Measurements from ENCODE around the gene ELMO2.
A peak's percentile ranks its signal among the peaks of the same experiment; 100 is the strongest.

ELMO2 gene

GRCh38 chr20:46406200-46406985 is at the start of gene ELMO2:
Gene ELMO2 (minus strand): TSS chr20:46406615. CDS start chr20:46394482, 12,133 bp downstream.
- DNase-seq, result peak; percentile 99

DNA sequence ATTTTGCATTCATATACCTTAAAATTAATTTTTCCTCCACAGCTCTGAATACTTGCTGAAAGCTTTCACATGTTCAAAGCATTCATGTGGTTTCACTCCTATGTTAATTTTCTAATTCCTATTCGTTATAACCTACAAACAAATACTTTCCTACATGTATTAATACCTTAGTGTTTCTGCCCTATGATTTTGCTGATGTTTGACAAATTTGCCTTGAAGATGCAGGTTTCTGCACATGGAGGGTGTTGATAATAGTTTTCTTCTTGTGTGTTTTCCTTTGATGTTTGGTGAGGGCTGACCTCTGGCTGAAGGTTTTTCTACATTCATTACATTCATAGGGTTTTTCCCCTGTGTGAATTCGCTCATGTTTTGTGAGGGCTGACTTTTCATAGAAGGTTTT is 49.3 kb upstream of the ELMO2 start:
- DNase-seq, result no peak

GRCh38 chr20:46446851-46447250 is 40.4 kb upstream of the ELMO2 start:
- no peak for DNase-seq

- DNase-seq, result no peak
Observed at GRCh38 chr20:46439837-46440236, 33.4 kb upstream of the ELMO2 start.

- peak; percentile 89 for DNase-seq
Observed at GRCh38 chr20:46438156-46438750, 31.8 kb upstream of the ELMO2 start.

DNA sequence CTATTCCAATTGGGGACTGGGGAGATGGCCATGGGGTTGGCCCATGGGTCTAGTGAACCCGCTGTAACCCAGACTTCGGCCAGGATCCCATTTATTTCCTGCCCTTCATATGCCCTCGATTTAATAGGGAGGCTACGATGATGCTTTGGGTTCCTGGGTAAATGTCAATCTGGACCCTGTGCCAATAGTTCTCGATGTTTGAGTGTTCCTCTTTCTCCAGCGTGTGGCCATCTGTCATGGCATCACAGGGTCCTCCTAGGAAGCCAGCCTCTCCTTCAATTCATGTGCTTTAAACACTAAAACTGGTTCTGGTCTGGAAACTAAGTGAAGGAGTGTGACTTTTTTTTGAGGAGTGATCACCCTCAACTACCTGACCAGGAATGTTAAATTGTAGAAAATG is 28.7 kb upstream of the ELMO2 start:
- no peak for DNase-seq

DNA sequence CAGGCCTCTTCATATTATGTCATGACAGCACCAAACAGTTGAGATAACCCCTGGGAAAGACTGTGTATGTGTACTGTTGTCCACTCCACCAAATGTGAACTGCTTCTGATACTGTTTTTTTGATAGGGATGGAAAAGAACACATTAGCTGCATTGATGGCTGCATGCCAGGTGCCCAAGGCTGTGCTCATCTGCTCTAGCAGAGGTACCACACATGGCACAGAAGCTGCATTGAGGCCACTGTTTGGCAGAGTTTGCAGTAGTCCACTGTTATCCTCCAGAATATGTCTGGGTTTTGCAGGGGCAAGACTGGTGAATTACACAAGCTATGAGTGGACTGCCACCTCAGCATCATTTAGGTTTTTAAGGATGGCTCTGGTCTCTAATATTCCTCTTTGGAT is 28.2 kb upstream of the ELMO2 start:
- DNase-seq, result peak; percentile 62

- peak; percentile 99 for DNase-seq
Observed at GRCh38 chr20:46433051-46433450, 26.6 kb upstream of the ELMO2 start.

DNA sequence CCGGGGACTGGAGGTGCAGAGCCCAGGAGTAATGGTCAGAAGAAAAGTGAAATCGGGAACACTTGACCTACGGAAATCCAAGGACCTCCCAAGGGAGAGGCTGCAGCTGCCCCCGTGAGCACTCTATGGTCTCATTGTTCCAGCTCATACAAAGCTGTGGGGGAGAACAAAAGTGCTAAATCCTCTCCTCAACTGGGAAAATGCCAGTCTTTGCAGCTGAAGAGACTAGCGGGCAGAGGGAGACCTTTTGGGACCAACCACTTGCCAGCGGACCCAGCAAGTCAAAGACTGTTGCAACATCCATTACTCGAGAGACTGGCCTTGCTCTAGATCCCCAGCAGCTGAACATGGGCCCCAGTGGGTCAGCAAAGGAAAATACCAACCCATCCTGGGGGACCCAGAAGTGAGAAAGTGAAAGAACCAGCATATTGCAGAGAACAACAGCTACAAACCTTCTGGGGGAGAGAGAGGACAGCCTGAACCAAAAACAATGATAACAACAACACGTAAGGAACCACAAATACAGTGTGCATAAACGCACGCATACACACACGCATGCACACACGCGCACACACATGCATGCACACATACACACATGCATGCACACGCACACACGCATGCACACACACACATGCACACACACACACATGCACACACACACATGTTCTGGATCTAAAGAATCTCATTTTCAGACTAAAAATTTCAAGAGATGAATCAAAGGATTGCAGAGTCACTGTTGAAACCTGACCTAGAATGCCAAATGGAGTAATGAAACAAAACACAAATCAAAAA is 24.7 kb upstream of the ELMO2 start:
- DNase-seq, result no peak

- no peak for DNase-seq
Observed at GRCh38 chr20:46427384-46427783, 21.0 kb upstream of the ELMO2 start.

DNA sequence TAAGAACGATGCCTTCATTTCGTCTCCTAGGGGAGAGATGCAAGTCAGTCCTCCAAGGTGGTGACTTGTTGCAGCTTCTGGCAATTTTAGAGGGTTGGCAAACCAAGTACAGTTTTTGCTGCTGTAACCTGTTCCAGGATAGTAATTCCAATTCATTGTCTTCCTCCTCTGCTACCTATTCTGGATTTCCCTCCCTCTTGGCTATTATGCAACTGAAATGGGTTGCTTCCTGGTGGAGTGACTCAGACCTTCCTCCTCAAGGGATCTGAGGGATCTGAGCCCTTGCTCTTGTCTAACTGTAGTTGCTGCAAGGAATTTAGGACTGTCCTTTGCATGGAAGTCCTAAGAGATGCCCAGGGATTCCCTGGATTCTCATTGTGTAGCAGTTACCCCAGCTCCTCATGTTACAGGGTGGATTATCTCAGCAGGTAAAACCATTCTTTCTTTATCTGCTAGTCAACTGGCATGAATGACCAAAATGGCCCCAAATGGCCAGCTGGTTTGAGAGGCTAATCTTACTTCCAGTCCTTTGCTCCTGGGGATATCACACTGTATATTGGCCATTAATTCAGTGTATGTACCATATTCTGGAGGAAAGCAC is 17.6 kb upstream of the ELMO2 start:
- DNase-seq, result no peak

- no peak for DNase-seq
Observed at GRCh38 chr20:46423342-46423741, 16.9 kb upstream of the ELMO2 start.

GRCh38 chr20:46420878-46421277 is 14.5 kb upstream of the ELMO2 start:
- peak; percentile 68 for DNase-seq

DNA sequence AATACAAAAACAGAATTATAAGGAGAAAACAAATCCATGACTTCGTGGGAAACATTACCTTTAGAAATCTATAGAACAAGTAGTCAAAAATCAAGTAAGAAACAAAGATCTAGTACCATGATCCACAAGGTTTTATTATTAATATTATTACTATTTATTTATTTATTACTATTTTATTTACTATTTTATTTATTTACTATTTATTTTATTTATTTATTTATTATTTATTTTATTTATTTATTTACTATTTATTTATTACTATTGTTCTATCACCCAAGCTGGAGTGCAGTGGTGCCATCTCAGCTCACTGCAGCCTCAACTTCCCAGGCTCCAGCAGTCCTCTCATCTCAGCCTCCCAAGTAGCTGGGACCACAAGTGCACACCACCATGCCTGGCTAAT is 13.5 kb upstream of the ELMO2 start:
- no peak for DNase-seq

DNA sequence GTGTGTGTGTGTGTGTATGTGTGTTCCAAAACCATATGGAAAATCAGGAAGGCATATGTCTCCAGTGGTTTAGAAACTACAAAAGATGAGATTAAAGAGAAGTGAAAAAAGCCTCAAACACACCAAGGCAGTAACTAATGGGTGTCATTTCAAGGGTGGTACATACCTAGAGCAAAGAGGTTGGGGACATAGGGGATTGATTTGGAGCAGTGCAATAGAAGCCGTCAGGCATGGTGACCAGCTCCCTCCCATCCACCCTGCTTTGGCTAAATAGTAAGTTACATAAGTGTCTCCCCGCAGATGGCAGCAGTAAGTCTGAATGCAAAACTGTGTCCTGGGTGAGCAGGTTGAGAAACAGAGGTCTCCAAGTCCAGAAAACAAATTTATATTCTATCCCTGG is 10.4 kb upstream of the ELMO2 start:
- peak; percentile 79 for DNase-seq

GRCh38 chr20:46416421-46416820 is 10.0 kb upstream of the ELMO2 start:
- DNase-seq, result peak; percentile 94

DNA sequence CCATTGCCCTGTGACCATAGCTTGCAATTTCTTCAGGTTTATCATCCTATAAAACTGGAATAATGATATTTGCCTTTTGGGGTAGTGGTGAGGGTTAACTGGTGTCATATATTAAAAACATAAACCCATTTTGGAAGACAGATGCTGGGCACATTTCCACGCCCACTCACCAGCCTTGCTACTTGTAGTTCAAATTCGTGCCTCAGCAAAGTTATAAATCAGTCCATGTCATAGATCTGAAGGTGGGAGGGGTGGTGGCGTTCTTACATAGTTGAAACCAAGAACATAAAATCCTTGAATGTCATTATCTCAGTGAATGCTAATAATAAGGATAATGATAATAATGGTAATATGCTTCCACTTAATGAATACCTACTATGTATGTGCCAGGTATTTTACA is 9.4 kb upstream of the ELMO2 start:
- no peak for DNase-seq

GRCh38 chr20:46414608-46415007 is 8.2 kb upstream of the ELMO2 start:
- no peak for DNase-seq

- no peak for DNase-seq
Observed at GRCh38 chr20:46411637-46412036, 5.2 kb upstream of the ELMO2 start.

DNA sequence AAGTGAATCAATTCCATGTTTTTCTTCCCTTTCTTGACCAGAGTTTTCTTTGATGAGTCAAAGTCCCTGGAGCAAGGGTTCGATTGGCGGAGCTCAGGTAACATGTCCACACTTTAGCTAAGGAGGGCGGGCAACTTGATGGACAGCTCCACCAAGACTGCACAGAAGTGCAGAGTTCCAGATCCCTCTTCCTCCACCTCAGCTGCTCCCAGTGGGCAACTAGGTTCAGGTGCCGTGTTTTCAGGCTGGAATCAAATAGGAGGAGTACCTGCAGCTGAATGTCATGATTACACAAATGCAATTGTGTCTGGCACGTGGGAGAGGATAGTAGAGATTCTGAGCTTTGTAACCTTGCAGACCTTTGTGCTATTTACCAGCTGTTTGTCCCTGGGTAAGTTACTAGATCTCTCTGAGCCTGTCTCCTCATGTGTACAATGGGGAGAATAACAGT is 1.9 kb upstream of the ELMO2 start:
- no peak for DNase-seq

GRCh38 chr20:46407671-46407996 is 1.2 kb upstream of the ELMO2 start:
- DNase-seq, result no peak

- peak; percentile 90 for DNase-seq
Observed at GRCh38 chr20:46406986-46407670, 713 bp upstream of the ELMO2 start.

DNA sequence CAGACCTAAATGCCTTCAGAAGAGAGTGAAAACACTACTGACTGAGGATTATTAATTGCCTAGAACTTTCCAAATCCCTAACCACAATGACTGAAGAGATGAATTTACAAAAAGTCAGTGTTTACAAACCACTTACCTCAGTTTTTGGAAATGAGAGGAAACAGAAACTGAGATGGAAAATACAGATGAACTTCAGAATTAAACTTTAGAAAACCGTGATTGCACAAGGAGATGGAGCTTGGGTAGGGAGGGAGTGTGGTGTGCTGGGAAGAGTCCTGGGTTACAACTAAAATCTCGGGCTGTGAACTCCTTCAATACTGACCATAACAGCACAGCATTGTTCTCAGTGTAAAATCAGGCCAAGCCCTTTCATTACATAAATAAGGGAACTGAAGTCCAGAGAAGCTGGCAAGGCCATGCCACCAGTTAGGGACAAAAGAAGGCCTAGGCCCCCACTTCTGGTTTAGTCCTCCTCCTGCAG is 4.0 kb downstream of the ELMO2 start:
- DNase-seq, result no peak
